ENCODE results near the gene OTOS.

Gene OTOS

DNA sequence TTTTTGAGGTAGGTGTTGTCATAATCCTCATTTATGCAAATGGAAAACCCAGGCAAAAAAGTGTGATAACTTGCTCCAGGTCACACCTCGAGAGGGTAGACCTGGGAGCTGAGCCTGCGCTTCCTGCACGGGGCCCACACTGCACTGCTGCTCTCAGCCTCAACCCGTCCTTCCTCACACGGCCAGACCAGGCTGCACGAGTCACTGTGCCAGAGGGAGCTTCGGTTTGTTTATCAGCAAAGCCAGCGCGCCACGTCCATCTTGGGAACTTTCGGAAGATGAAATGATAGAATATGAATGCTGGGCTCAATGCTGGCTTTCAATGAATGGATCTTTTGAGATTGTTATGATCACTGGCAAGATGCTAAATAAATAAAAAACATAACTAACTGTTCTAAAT is 18.8 kb downstream of the OTOS start:
- Histone ChIP-seq H3K27me3 (ENCODE audit: control insufficient read depth, low read length) (peaks cover 3% of the 10 kb centered on the region; the same call in 1 of the 2 replicates), H3K36me3 (ENCODE audit: control insufficient read depth, low read length) (peaks cover 4% of the 10 kb centered on the region; the same call in 1 of the 2 replicates), H3F3A (ENCODE audit: control insufficient read depth, insufficient read depth) (no peaks in the 10 kb centered on the region), H3K4me3 (ENCODE audit: low read length) (no peak overlapping the region), H3K79me2 (ENCODE audit: control insufficient read depth, low read length) (no peaks in the 10 kb centered on the region), H3K9me3 (ENCODE audit: control insufficient read depth, insufficient read depth, low read length) (no peaks in the 10 kb centered on the region), H4K20me1 (ENCODE audit: control insufficient read depth, insufficient read depth, low read depth, low read length) (no peaks in the 10 kb centered on the region), H3K9me2 (replicated peaks; ENCODE audit: control insufficient read depth, low read length) (no peaks in the 10 kb centered on the region), H3K4me1 (ENCODE audit: control insufficient read depth, low read length) (peaks cover 8% of the 10 kb centered on the region), H3K4me2 (ENCODE audit: low read length) (no peak overlapping the region), H3K27ac (ENCODE audit: low read depth, low read length) (no peak overlapping the region)
- TF ChIP-seq, protein P1, sequence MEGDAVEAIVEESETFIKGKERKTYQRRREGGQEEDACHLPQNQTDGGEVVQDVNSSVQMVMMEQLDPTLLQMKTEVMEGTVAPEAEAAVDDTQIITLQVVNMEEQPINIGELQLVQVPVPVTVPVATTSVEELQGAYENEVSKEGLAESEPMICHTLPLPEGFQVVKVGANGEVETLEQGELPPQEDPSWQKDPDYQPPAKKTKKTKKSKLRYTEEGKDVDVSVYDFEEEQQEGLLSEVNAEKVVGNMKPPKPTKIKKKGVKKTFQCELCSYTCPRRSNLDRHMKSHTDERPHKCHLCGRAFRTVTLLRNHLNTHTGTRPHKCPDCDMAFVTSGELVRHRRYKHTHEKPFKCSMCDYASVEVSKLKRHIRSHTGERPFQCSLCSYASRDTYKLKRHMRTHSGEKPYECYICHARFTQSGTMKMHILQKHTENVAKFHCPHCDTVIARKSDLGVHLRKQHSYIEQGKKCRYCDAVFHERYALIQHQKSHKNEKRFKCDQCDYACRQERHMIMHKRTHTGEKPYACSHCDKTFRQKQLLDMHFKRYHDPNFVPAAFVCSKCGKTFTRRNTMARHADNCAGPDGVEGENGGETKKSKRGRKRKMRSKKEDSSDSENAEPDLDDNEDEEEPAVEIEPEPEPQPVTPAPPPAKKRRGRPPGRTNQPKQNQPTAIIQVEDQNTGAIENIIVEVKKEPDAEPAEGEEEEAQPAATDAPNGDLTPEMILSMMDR (IDR thresholded peaks at IDR 0.05; ENCODE audit: low read depth, low read length, poor library complexity, severe bottlenecking) = no peak
- no peak for TF ChIP-seq EZH2phosphoT487 (IDR thresholded peaks at IDR 0.05; ENCODE audit: borderline replicate concordance, low read length)

DNA sequence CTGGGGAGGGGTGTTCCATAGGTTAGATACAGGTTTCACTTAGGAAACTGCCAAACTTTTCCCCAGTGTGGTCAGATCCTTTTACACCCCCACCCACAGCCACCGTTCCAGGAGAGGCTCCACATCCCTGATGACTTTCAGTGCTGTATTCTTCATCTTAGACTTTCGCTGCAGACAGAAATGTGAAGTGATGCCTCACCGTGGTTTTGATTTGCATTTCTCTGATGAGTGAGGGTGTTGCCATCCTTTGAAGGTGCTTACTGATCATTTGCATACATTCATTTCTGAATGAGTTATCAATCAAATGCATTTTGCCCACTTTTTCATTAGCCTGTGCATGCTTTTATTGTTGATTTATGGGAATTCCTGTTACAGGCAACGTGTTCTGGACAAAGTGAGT is 19.3 kb downstream of the OTOS start:
- Histone ChIP-seq H4K20me1 (ENCODE audit: control insufficient read depth, insufficient read depth, low read depth, low read length) (no peaks in the 10 kb centered on the region), H3K9me3 (ENCODE audit: control insufficient read depth, insufficient read depth, low read length) (no peaks in the 10 kb centered on the region), H3K36me3 (ENCODE audit: control insufficient read depth, low read length) (peaks cover 2% of the 10 kb centered on the region; the same call in 1 of the 2 replicates), H3K4me3 (ENCODE audit: low read length) (no peak overlapping the region), H3K4me1 (ENCODE audit: control insufficient read depth, low read length) (peaks cover 8% of the 10 kb centered on the region), H3K79me2 (ENCODE audit: control insufficient read depth, low read length) (no peaks in the 10 kb centered on the region), H3K9me2 (replicated peaks; ENCODE audit: control insufficient read depth, low read length) (no peaks in the 10 kb centered on the region), H3K27ac (ENCODE audit: low read depth, low read length) (no peak overlapping the region), H3K27me3 (ENCODE audit: control insufficient read depth, low read length) (peaks cover 3% of the 10 kb centered on the region; the same call in 1 of the 2 replicates), H3F3A (ENCODE audit: control insufficient read depth, insufficient read depth) (no peaks in the 10 kb centered on the region), H3K4me2 (ENCODE audit: low read length) (no peak overlapping the region)
- TF ChIP-seq, protein P1 (IDR thresholded peaks at IDR 0.05; ENCODE audit: low read depth, low read length, poor library complexity, severe bottlenecking) = no peak
- no peak for TF ChIP-seq EZH2phosphoT487 (IDR thresholded peaks at IDR 0.05; ENCODE audit: borderline replicate concordance, low read length)

DNA sequence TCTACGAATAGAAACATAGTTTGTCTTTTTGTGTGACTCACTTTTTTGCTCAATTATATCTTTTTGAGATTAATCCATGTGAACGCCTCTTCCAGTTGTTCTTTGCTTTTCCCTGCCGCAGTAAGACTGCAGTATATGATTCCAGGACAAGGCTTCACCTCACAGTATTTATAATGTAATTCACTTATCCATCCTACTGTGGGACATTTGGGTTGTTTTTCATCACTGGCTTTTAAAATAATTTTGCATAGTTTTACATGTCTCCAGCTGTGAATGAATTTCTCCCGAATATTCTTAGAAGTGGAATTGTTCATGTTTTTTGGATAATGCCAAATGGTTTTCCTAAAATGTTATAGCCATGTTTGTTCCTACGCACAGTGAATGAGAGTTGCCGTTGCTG is 26.2 kb downstream of the OTOS start:
- no peaks in the 10 kb centered on the region for H3K4me1 ChIP-seq (ENCODE audit: control insufficient read depth, low read length)
- no peaks in the 10 kb centered on the region for H3K9me2 ChIP-seq (replicated peaks; ENCODE audit: control insufficient read depth, low read length)
- no peak overlapping the region for H3K27ac ChIP-seq (ENCODE audit: low read depth, low read length)
- no peaks in the 10 kb centered on the region for H3K36me3 ChIP-seq (ENCODE audit: control insufficient read depth, low read length)
- no peak overlapping the region for H3K4me2 ChIP-seq (ENCODE audit: low read length)
- TF ChIP-seq, protein P1 (IDR thresholded peaks at IDR 0.05; ENCODE audit: low read depth, low read length, poor library complexity, severe bottlenecking) = no peak
- no peak for TF ChIP-seq EZH2phosphoT487 (IDR thresholded peaks at IDR 0.05; ENCODE audit: borderline replicate concordance, low read length)
- no peaks in the 10 kb centered on the region for H3K79me2 ChIP-seq (ENCODE audit: control insufficient read depth, low read length)
- H3K27me3 ChIP-seq (ENCODE audit: control insufficient read depth, low read length) = no peaks in the 10 kb centered on the region; the same call in none of the 2 replicates
- H4K20me1 ChIP-seq (ENCODE audit: control insufficient read depth, insufficient read depth, low read depth, low read length) = no peaks in the 10 kb centered on the region
- H3K4me3 ChIP-seq (ENCODE audit: low read length) = no peak overlapping the region
- no peaks in the 10 kb centered on the region for H3K9me3 ChIP-seq (ENCODE audit: control insufficient read depth, insufficient read depth, low read length)
- H3F3A ChIP-seq (ENCODE audit: control insufficient read depth, insufficient read depth) = no peaks in the 10 kb centered on the region
